ENCODE measurements around the gene FBXW4.

FBXW4 gene

GRCh38 chr10:101718690-101719275, 23.8 kb upstream of the FBXW4 start:
- H3K4me3 ChIP-seq (ENCODE audit: low read depth, low read length): no peak overlapping the region
- no peaks in the 10 kb centered on the region for H3K4me1 ChIP-seq
- H3K9me3 ChIP-seq: no peaks in the 10 kb centered on the region
- DNase-seq: no peak
- H3K36me3 ChIP-seq: no peaks in the 10 kb centered on the region
- TF ChIP-seq CTCF (IDR thresholded peaks at IDR 0.05; ENCODE audit: low read depth, low read length): no peak
- no peaks in the 10 kb centered on the region for H3K27me3 ChIP-seq

DNA sequence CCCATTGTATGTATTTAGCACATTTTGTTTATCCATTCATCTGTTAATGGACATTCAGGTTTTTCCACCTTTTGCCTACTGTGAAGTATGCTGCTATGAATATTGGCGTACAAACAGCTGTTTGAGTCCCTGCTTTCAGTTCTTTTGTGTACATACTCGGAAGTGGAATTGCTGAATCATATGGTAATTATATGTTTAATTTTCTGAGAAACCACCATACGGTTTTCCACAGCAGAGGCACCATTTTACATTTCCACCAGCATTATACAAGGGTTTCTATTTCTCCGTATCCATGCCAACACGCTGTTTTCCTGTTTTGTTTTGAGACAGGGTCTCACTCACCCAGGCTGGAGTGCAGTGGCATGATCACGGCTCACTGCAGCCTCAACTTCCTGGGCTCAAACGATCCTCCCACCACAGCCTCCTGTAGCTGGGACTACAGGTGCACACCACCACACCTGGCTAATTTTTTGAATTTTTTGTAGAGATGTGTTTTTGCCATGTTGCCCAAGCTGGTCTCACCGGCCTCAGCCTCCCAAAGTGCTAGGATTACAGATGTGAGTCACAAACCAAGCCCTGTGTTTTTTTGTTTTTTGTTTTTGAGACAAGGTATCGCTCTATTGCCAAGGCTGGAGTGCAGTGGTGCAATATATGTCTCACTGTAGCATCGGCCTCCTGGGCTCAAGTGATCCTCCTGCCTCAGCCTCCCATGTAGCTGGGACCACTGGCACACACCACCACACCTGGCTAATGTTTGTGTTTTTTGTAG, 22.1 kb upstream of the FBXW4 start:
- no peaks in the 10 kb centered on the region for H3K9me3 ChIP-seq
- H3K4me3 ChIP-seq (ENCODE audit: low read depth, low read length): no peak overlapping the region
- TF ChIP-seq CTCF (IDR thresholded peaks at IDR 0.05; ENCODE audit: low read depth, low read length): no peak
- H3K4me1 ChIP-seq: no peaks in the 10 kb centered on the region
- no peaks in the 10 kb centered on the region for H3K27me3 ChIP-seq
- no peaks in the 10 kb centered on the region for H3K36me3 ChIP-seq
- DNase-seq: no peak

DNA sequence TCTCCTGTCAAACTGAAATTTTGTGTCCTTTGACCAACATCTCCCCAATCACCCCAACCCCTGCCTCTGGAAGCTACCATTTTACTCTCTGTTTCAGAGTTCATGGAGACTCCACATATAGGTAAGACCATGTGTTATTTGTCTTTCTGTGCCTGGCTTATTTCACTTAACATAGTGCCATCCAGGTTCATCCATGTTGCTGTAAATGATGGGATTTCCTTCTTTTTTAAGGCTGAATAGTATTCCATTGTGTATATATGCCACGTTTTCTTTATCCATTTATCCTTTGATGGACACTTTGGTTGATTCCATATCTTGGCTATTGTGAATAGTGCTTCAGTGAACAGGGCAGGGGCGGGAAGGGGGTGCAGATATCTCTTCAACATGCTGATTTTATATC, 18.0 kb upstream of the FBXW4 start:
- DNase-seq: no peak
- Histone ChIP-seq H3K4me1 (no peaks in the 10 kb centered on the region), H3K9me3 (no peaks in the 10 kb centered on the region), H3K27me3 (no peaks in the 10 kb centered on the region), H3K4me3 (ENCODE audit: low read depth, low read length) (no peak overlapping the region), H3K36me3 (no peaks in the 10 kb centered on the region)
- TF ChIP-seq CTCF (IDR thresholded peaks at IDR 0.05; ENCODE audit: low read depth, low read length): no peak

- Histone ChIP-seq H3K4me1 (no peaks in the 10 kb centered on the region), H3K9me3 (no peaks in the 10 kb centered on the region), H3K36me3 (no peaks in the 10 kb centered on the region), H3K4me3 (ENCODE audit: low read depth, low read length) (no peak overlapping the region), H3K27me3 (no peaks in the 10 kb centered on the region)
- DNase-seq: no peak
- no peak for TF ChIP-seq CTCF (IDR thresholded peaks at IDR 0.05; ENCODE audit: low read depth, low read length)
Observed at GRCh38 chr10:101710793-101711192, 15.8 kb upstream of the FBXW4 start.

- Histone ChIP-seq H3K27me3 (no peaks in the 10 kb centered on the region), H3K4me3 (ENCODE audit: low read depth, low read length) (no peak overlapping the region), H3K36me3 (no peaks in the 10 kb centered on the region), H3K4me1 (no peaks in the 10 kb centered on the region), H3K9me3 (no peaks in the 10 kb centered on the region)
- no peak for DNase-seq
- no peak for TF ChIP-seq CTCF (IDR thresholded peaks at IDR 0.05; ENCODE audit: low read depth, low read length)
Observed at GRCh38 chr10:101710059-101710695, 15.2 kb upstream of the FBXW4 start.
